NCI-H1092 (cell line): Measurements from ENCODE around the gene DUOX1.
"Not testable (repeated sequence)": the region's sequence is repeated elsewhere in the genome, so short reads cannot be mapped to it uniquely, and the experiment has no call there.

ENCODE experiments used
- DNase-seq: peaks from one replicate; lab custom pipeline; 2025; lab: John Stamatoyannopoulos, UW

The DUOX1 gene

DNA sequence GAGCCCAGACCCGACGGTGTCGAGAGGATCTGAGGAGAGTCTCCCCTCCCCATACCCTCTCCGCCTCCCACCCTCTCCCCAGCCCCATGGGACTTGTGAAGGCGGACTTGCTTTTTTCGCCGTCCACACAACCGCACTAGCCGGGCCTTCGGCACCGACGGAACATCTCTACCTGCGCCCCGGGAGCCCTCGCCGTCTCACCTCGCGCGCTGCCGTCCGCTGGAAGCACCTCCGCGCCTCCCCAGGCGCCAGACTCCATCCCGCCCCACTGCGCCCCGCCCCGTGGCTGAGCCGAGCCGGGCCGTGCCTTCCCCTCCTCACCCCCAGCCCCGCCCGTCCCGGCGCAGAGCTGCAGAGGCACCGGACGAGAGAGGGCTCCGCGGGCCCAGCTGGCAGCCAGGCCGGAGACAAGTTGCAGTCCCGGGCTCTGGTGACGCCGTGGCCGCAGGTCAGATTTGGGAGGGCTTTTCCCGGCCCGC, at the start of gene DUOX1, which contains the start of gene DUOXA1:
Gene DUOX1, plus strand, starts transcription at position 344 of the 479 bp plus-strand sequence. CDS start 1,973 bp downstream, outside the sequence.
Gene DUOXA1, minus strand, starts transcription at position 229 of the 479 bp plus-strand sequence. CDS start 6,865 bp downstream, outside the sequence.
- no peak for DNase-seq

DNA sequence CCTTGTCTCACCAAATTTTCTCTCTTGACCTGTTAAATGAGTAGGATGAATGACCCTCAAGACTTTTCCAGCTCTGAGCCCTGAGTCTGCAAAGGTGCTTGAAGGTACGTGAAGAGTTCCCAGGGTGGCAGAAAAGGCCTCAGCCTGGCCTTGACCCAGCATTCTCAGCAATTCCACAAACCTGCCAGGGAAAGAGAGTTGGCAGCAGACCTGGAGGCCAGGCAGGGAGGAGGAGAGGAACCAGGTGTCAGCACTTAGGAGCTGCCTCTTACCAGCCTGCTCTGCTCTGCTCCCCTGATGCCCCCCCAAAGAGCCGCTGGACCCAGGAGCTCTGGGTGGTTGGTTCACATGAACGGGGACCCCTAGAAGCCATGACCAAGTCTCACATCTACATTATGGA, 49.2 kb upstream of the DUOX1 start:
- DNase-seq: not testable (repeated sequence)

DNA sequence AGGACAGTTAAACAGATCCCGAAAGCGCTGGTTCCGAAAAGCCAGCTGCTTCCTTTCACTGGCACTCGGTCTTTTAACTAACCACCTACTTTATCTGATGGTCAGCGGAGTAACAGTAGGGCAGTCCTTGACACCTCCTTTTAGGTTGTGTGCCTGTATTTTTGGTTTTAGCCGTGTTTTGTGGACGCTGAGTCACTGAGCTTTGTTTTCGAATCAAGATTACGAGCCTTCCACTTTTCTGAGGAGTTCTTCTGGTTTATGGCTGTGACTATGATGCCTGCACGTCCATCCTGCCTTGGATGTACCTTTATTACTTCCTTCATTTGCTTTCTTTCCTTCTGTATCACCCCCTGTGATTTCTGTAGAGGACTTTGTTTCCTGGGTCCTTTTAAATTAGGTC, 47.4 kb upstream of the DUOX1 start:
- DNase-seq: not testable (repeated sequence)

DNA sequence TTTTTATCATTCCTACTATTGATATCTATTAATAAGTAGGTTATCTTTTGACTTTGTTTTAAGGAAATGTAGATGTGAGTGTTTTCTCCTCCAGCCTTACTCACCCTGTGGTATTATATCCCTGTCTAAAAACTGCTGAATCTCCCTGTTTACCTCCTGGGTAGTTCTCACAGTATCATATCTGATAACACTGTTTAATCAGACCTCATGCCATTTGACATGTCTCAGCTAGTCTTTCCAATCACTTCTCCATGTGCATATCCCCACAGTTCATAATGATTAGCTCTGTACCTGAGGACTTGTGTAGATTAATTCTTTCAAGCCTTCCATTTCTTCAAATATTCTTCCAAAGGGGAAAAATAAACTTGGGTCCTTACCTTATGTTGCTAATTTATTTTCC, 46.6 kb upstream of the DUOX1 start:
- no peak for DNase-seq

DNA sequence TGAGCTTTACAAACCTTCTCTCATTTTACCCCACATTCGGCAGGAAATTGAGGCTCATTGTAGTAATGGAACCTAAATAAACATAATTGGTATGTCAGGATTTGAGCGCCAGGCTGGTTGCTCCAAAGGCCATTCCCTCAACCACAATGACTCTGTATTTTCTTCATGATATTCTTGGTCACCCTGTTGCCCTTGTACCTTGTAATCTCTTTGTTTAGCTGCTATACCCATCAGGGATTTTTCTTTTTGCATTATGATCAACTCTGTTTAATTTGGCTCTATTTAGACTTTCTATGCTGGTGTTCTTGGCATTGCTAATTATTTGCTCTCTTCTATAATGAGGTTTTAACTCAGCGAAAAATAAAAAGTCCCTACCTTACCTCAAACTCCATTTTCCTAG, 45.6 kb upstream of the DUOX1 start:
- DNase-seq: no peak

DNA sequence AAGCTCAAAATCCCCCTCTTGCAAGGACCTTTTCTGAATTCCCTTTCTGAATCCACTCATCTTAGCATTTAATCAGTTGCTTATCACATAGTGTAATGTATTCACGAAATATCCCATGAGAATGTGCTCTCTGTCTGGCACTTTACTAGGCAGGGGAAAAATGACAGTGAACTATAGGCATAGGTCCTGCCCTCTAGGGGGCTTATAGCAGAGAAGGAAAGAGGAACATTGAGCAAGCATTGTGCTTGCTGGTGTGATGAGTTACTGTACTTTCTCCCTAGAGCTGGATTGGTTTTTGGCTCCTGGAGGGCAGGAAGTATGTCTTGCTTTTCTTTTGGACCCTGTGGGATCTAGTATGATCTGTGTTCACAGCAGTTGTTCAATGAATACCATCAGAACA, 42.3 kb upstream of the DUOX1 start:
- no peak for DNase-seq

DNA sequence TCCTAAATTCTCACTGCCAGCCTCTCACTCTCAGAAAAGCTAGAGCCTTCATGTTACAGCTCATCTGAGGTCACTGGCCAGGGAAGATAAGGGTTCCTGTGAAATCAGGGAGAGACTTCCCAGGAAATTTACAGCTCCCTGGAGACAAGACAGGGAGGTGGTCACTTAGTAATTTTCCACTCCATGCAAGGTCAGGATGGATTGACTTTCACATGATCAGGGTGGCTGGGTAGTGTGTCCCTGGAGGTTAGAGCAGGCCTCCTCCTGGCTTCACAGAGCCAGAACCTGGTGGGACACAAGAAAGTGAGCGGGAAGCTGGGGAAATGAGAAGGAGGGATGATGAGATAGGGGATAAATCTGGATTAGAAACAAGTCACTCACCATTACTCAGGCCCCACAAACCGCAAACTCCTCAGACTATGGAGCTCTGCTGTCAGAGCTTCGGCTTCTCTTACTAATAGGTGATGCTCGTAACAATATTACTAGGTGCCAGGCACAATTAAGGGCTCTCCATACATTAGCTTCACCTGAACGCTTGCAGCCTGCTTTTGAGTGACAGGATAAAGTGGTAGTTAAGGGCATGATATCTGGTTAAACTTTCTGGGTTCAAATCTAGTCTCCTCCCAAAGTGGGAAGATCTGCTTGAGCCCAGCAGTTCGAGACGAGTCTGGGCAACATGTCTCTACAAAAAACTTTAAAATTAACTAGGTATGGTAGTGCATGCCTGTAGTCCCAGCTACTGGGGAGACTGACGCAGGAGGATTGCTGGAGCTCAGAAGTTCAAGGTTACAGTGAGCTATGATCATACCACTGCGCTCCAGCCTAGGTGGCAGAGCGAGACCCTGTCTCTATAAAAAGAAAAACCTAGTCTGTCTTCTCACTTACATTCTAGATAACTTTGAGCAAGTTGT, 40.7 kb upstream of the DUOX1 start:
- DNase-seq: no peak

DNA sequence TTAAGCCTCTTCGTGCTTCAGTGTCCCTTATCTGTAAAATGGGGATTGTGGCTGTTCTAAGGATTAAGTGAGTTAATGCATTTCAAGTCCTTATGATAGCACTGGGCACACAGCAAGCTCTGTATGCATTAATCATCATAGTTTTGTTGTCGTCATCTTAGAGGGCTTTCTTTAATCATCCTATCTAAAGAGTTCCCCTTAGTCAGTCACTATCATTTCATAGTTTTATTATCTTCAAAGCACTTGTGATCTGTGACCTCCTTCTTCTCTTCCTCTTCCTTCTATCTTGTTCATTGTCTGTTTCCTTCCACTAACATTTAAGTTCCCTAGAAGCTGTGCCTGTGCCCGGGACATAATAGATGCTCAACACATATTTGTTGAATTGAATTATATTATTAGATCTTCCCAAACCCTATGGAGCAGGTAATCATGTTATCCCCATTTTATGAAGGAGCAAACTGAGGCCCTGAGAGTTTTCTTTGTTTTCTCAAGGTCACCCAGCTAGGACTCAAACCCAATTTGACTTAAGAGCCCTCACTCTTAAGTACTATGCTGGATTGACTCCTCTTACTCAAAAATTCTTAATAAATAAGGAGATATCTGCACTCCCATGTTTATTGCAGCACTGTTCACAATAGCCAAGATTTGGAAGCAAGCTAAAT, 40.0 kb upstream of the DUOX1 start:
- no peak for DNase-seq

DNA sequence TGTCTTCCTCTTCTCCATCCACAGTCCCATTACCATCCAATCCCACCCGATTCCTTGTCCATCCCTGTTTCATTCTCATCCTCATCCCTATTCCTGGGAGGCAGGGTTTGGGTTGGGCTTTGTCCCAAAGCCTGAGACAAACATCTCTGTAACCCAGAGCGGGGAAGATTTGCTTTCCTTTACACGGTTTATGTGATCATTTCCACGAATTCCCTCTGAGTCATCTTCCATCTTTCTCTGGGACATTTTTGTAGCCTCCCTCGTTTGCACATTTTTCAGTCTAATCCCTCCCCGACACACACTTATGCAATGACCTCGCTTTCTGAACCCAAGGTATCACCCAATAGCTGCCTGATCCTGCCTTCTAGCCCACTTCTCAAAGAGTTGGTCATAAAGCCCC, 38.6 kb upstream of the DUOX1 start:
- DNase-seq: no peak

DNA sequence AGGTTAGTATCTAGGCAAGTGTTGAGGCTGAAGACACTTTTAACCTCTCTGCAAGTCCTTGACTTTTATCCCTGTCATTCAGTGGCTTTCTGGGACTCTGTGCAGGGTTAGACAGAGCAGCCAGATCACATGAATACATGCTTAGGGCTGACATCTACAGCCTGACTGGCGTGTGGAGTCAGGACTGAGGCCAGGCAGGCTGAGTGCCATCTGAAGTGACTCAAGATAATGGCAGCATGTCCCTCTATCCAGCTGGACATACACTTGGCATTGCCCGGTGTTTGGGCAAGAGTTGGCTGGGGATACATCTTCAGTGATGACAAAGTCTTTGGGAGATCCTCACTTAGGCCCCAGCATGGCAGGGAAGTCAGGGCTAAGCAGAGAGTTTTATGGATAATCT, 38.2 kb upstream of the DUOX1 start:
- DNase-seq: no peak

DNA sequence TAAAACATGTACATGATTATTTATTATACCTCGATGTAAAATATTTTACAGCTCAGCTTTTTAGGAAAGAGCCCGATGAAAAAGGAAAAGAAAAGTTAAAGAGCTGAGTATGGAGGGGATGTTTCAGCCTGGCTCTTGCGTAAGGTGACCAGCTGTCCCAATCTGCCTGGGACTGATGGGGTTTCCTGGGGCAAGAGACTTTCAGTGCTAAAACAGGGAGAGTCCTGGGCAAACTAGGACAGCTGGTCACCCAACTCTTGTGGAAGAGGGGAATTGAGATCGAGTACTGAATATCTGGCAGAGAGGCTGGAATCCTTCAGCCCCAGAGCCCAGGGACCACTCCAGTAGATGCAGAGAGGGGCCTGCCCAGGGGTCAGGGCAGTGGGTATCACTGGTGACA, 36.8 kb upstream of the DUOX1 start:
- no peak for DNase-seq

DNA sequence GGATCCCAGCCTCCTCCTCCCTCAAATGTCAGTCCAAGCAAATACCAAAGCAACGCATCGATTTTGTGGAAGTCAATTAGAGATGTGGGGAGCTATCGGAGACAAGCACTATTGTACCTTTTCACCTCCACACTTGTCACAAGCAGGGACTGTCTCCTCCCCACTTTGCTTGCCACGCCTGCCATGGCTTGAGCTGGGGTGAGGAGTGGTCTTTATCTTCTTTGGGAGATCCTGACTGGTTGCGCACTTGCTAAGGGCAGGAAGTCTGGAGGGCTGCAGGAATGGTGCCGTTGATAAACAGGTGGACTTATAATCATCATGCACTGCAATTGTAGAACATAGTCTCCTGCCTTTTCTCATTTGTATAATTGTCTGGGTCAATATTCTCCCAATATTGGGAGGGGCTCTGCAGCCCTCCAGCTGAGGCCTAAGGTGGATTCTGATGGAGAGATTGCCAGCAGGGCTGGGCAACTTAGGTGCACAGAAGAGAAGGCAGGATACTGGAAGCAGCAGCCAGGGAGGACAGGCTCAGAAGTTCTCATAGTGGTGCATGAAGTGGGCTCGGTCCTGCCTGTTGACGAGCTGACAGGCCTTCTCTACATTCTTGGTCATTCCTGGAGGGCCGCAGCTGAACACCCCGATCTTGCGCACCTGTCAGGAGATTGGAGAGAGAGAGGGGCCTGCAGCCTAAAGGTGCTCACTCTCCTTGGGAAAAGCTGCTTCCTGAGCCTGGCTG, 36.0 kb upstream of the DUOX1 start:
- no peak for DNase-seq

DNA sequence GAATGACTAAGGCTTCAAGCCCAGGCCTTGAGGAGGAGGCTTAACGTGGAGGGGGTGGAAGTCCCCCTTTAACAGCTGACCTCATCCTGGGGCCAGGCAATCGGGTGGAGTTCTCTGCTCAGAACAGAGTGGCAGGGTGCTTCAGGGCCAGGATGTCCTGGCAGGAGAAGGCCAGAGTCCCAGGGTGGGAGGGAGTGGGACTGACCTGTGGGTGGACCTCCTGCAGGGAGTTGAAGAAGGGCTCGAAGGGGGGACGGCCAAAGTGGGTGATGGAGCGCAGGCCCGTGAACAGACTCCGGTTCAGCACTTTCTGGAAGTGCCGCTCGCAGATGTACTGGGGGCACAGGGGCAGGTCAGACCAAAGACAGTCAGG, 35.5 kb upstream of the DUOX1 start:
- no peak for DNase-seq

DNA sequence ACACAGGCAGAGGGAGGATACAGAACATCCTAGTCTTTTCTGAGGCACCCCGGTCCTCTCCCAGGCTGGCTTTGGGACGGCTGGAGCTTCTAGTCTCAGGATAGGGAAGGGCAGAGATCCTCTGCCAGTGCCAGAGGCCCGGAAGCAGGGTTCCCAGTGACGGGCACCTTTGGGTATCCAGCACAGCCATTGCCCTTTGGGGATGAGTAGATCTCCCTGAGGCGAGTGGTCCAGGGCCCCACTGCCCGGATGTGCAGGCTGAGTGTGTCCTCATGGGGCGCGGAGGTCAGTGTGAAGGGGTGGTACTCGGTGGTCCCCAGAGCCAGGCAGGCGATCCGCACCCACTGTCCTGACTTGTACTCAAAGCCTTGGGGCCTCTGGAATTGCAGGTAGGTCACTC, 34.1 kb upstream of the DUOX1 start:
- DNase-seq: no peak

DNA sequence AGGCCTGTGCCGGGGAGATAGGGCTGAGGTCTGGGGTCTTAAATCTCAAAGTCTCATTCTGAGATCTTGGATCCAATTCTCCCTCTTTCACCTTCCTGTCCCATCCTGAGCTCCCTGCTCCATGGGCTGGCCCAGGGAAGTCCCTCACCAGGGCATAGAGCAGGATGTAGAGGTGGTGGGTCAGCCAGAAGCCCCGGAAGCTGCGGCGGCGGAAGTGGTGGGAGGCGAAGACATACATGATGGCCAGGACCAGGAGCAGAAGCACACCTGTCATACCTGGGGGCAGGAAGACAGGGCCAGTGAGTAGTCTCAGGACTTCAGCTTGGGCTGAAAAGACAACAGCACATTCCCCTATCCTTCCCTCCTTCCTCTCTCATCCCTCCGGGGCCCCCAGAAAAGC, 32.3 kb upstream of the DUOX1 start:
- DNase-seq: no peak

DNA sequence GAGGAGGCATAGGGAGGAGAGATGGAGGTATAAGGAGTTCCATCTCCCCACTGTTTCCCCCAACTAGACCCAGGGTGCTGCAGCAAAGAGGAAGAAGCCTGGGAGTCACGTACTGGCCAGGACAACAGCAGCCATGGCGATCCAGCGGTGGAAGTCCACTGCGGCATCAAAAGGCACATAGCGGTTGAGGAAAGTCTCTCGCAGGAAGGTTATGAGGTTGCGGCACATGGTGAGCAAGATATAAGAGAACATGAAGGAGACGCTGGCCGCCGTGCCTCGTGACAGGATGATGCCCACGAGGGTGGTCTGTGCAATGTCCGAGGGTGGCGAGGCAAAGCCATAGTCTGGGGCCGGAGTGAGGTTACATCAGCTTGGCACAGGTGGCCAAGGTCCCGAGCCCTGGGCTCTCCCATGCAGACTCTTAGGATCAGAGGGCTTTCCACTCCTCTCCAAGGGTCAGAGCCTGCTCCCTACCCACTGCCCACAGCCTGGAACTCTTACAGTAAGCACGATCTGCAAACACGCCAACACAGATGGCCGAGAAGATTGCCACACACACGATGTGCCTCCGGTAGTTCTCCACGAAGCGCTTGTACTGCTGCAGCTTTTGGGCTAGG, 30.1 kb upstream of the DUOX1 start:
- DNase-seq: no peak

DNA sequence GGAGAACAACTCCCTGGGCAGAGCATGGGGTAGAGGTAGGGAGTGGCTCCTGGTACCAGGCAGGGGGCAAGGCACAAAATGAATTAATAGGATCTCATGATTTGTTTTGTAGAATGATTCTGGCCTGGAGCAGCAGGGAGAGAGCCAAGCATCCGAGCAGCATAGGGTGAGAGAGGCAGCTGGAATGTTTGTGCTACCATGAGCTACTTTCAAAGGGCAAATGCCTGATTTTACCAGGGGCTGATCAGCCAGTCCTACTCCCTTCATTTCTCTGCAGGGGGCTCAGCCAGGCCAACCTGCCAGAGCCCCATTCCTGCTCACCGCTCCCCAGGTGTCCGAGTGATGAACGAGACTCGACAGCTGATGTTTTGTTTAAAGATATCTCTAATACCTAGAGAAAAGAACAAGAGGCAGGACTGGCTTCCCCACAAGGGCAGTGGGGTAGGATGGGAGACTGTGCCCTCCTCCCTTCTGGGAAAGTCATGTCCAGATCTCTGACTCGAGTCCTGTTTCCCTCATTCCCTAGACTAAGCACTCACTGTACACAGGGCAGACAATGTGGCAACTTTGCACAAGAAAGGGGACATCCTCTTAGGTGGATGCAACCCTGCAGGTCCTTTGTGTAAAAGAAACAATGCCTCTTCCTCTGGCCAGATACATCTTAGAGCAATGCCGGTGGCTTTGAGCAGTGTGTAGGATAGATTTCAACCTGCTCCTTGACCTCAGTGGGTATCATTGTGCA, 28.7 kb upstream of the DUOX1 start:
- no peak for DNase-seq

DNA sequence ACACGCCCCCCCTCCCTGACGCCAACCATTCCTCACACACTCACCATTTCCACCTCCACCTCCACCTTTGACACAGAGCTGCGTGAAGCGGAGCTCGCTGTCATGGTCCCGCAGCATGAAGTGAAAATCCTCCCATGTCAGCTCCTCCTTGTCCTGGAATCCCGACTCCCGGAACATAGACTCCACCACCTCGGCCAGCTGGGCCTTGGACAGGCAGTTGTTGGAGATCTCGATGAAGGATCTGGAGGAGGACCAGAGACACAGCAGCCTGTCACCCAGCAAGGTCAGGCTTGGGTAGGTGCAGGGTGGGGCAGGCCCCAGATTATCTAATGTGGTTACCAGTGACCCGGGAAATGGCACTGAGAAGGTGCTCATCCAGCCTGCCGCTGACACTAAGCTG, 28.0 kb upstream of the DUOX1 start:
- no peak for DNase-seq

DNA sequence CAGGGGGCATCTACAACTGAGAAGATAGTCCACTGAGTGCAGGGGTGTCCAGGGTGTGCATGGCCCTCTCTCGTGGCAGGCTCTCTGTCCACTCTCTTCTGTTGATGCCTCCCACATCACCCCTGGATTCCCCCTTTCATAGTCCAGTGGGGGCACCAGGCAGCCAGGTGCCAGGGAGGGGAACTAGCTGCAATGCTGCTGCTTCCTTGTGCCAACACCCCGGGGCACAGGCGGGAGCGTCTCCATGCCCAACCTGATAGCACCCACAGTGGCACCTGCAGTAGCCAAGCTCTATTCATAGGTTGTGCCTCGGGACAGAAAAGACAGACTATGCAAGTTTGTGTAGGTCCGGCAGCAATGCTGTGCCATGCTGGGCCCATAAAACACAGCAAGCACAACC, 27.6 kb upstream of the DUOX1 start:
- no peak for DNase-seq

DNA sequence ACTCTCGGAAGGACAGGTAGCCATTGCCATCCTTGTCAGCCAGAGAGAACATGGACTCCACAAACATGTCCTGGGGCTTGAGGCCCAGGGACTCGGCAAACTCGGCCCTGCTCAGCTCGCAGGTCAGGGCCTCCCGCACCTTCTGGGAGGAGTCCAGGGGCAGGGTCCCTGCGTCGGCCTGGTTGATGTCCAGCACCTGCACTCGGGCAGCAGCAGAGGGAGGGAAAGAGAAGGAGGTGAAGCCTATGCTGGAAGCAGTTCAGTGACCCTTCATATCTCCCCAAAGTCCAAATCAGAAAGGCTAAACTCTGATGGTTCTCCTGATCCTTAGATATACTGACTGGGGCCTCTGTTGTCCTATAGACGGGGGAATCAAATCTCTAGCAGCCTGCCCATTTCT, 25.6 kb upstream of the DUOX1 start:
- not testable (repeated sequence) for DNase-seq

DNA sequence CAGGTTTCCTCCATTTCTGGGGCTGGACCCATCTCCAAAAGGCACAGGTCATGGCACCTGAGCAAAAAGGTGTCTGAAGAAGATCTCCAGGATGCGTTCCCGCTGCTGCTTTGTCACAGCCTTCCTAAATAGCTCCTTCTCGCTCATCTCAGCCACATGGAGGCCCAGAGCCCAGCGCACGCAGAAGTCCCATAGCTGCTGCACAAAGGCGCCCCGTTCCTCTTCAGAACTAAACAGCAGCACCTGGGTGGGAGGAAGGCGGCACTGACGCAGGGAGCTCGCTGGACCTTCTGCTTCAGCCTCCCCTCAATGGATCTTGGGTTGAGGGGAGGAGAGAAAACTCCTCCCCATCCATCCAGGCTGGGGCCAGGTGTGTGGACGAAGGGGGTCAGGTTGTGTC, 24.2 kb upstream of the DUOX1 start:
- no peak for DNase-seq
